Ishikawa (cell line): ENCODE measurements around the gene NAALADL1.

Experiments used
- EP300 ChIP-seq: IDR thresholded peaks from 2 replicates; pipeline ENCODE4 v1.6.1; 2012; ENCODE audit warnings: borderline replicate concordance
- TF ChIP-seq, protein P1 (sequence below): IDR thresholded peaks from 2 replicates; pipeline ENCODE4 v1.6.1; 2012
- TF ChIP-seq, protein P2 (sequence below): IDR thresholded peaks from 2 replicates; pipeline ENCODE4 v1.6.1; 2012

DNA sequence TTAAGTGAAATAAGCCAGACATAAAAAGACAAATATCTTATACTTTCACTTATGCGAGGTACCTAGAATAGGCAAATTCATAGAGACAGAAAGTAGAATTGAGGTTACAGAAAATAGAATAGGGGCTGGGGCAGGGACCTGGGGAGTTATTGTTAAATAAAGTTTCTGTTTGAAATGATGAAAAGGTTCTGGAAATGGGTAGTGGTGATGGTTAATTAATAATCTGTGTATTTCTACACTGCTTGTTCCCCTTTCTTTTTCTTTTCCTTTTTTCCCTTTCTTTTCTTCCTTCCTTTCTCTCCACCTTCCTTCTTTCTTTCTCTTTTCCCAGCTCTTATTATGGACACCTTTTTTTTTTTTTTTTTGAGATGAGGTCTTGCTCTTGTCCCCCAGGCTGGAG lies 2.8 kb downstream of the NAALADL1 start:
- TF ChIP-seq, protein P1, sequence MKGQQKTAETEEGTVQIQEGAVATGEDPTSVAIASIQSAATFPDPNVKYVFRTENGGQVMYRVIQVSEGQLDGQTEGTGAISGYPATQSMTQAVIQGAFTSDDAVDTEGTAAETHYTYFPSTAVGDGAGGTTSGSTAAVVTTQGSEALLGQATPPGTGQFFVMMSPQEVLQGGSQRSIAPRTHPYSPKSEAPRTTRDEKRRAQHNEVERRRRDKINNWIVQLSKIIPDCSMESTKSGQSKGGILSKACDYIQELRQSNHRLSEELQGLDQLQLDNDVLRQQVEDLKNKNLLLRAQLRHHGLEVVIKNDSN: no peak
- TF ChIP-seq, protein P2, sequence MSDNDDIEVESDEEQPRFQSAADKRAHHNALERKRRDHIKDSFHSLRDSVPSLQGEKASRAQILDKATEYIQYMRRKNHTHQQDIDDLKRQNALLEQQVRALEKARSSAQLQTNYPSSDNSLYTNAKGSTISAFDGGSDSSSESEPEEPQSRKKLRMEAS: no peak
- no peak for TF ChIP-seq EP300
